Measurements from ENCODE around the gene CDKL1.

Gene CDKL1

DNA sequence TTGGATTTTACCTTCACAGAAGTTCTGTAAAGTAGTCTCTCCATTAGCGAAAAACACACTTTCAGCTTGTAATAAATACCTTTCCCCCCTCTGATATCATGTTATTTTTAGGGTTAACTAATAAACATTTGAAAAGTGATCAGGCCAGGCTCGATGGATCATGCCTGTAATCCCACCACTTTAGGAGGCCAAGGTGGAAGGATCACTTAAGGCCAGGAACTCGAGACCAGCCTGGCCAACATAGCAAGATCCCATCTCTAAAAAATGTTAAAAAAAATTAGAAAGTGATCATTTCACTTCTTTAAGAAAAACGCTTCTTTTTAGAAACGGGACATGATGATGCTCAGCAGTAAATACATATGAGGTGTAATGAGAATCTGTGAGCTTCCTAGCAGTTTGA lies 2.0 kb downstream of the CDKL1 start:
- ChIA-PET CTCF (interaction anchor here (0.9 kb wide), 1 partner anchor 22 kb away, joined by 3 read pairs; no protein-coding TSS in a partner anchor), POLR2A (no interaction called here)
- H3K4me3 ChIP-seq (ENCODE audit: low read depth, low read length) = no peak overlapping the region
- TF ChIP-seq, protein P1, sequence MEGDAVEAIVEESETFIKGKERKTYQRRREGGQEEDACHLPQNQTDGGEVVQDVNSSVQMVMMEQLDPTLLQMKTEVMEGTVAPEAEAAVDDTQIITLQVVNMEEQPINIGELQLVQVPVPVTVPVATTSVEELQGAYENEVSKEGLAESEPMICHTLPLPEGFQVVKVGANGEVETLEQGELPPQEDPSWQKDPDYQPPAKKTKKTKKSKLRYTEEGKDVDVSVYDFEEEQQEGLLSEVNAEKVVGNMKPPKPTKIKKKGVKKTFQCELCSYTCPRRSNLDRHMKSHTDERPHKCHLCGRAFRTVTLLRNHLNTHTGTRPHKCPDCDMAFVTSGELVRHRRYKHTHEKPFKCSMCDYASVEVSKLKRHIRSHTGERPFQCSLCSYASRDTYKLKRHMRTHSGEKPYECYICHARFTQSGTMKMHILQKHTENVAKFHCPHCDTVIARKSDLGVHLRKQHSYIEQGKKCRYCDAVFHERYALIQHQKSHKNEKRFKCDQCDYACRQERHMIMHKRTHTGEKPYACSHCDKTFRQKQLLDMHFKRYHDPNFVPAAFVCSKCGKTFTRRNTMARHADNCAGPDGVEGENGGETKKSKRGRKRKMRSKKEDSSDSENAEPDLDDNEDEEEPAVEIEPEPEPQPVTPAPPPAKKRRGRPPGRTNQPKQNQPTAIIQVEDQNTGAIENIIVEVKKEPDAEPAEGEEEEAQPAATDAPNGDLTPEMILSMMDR (IDR thresholded peaks at IDR 0.05; ENCODE audit: insufficient read depth, low read length, missing control alignments) = no peak
- no peak for DNase-seq (ENCODE audit: low read depth, low spot score)

DNA sequence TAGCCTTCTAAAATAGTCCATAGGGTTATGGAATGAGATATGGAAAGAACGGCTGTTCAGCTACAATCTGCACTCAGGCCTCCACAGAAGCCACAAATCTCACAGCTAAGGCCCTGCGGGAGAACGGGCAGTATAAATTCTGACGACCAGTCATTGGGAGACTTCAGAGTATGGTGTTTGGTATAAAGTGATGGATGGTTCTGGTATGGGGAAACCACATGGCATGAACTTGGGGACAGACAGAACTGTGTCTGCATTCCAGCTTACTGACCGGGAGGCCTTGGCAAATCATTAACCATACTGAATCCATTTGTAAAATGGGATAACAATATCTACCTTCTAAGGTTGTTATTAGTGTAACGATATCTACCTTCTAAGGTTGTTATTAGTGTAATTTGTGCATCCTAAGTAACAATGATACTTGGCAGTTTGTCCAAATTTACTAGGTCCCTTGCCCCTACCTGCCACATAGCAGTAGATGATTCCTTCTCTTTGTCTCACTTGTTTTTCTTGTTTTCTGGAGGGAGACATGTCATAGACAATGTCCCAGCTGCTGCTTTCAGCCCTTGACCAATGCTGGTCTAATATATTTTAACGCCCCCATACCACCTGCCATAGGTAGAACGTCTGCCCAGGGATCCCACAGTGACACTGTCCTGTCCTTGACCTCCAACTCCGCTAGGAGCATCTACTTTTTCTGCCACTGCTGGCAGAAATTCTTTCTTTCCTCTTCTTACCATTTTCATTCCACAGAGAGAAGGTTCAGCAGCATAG lies 6.8 kb downstream of the CDKL1 start:
- H3K4me3 ChIP-seq (ENCODE audit: low read depth, low read length) = no peak overlapping the region
- no peak for DNase-seq (ENCODE audit: low read depth, low spot score)
- CTCF ChIA-PET = no interaction called here
- POLR2A ChIA-PET = no interaction called here
- TF ChIP-seq, protein P1 (IDR thresholded peaks at IDR 0.05; ENCODE audit: insufficient read depth, low read length, missing control alignments) = no peak

DNA sequence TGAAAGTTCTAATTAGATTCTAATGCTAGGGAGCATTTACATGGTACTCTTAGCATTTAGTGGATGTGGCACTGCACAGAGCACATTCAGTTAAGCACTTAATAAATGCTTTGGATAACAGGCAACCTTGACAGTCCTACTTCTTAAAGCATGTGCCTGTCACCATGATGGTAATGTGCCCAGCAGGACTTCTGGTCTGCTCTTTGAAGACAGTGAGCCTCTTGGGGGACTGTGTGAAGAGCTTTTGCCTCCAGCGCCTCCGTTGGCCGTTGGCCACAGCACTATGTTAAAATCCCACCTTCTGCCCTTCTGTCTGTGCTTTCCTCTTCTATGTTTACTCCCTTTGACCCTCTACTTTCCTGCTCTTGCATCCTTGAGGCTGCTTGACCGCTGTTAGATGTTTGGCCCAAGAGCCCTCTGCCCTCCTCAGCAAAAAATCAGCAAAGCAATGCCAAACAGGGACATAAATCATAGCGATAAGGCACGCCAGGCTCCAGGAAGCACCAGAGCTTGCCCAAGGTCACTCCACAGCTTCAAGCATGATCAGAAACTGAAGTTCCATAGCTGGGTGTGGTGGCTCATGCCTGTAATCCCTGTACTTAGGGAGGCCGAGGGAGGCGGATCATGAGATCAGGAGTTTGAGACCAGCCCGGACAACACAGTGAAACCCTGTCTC lies 8.3 kb downstream of the CDKL1 start:
- no peak overlapping the region for H3K4me3 ChIP-seq (ENCODE audit: low read depth, low read length)
- TF ChIP-seq, protein P1 (IDR thresholded peaks at IDR 0.05; ENCODE audit: insufficient read depth, low read length, missing control alignments) = no peak
- ChIA-PET CTCF (no interaction called here), POLR2A (no interaction called here)
- DNase-seq (ENCODE audit: low read depth, low spot score) = no peak

DNA sequence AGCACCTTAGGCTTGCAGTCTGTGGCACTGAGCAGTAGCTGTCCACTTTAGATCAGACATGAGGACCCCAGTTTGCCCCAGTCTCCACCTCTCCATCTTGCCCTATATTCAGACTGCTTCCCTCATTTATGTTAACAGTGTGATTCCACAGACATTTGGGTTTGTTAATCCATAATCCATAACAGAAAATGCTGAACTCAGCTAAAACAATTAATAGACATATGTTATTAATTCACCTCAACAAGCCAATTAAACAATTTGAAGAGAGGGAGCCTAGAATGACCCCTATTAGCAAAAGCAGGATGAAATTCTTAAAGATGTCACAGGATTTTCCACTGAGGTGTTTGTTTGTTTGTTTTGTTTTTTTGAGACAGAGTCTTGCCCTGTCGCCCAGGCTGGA lies 9.1 kb downstream of the CDKL1 start:
- ChIA-PET POLR2A (no interaction called here), CTCF (interaction anchor here (1.1 kb wide), 1 partner anchor 66 kb away, joined by 4 read pairs; no protein-coding TSS in a partner anchor)
- DNase-seq (ENCODE audit: low read depth, low spot score) = no peak
- TF ChIP-seq, protein P1 (IDR thresholded peaks at IDR 0.05; ENCODE audit: insufficient read depth, low read length, missing control alignments) = no peak
- H3K4me3 ChIP-seq (ENCODE audit: low read depth, low read length) = no peak overlapping the region

DNA sequence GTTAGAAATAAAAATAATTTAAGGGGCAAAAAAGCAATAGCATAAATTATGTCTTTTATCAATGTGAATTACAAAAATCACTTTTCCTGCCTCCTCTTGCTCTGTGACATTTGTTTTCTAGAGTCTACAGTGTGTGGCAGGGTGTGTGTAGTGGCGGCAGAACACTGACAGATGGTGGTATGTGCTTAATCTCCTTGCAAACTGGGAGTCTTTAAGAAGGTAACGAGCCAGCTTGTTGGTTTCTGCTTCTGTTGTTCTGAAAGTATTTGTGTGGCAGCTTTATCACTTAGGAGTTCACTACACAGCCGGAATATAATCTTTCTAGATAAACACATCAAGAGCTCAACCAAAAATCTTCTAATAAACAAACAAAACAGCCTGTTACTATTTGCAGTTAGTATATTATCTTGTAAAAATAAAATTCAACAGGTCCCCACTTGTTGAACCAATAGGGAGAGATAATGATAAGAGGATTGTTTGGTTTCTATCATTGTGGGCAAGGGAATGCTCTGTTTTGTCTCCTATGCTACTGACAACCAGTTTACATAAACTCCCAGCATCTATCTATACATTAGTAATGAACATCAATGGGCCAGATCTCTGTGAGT lies 13.0 kb downstream of the CDKL1 start:
- DNase-seq (ENCODE audit: low read depth, low spot score) = no peak
- POLR2A ChIA-PET = no interaction called here
- H3K4me3 ChIP-seq (ENCODE audit: low read depth, low read length) = no peak overlapping the region
- CTCF ChIA-PET = no interaction called here
- TF ChIP-seq, protein P1 (IDR thresholded peaks at IDR 0.05; ENCODE audit: insufficient read depth, low read length, missing control alignments) = no peak

DNA sequence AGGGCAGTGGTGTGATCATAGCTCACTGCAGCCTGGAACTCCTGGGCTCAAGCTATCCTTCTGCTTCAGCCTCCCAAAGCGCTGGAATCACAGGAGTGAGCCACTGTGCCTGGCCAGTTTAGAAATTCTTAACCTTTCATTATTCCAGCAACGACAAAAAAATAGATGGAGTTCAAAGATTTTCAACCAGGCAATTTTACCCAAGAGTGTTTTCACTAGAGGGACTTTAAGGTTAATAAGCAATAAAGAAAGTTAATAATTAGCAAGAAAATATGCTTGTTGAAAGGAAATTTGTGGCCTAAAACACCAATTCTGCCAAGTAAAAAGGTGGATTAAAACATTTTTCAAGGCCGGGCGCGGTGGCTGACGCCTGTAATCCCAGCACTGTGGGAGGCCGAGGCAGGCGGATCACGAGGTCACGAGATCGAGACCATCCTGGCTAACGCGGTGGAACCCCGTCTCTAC lies 14.8 kb downstream of the CDKL1 start:
- DNase-seq (ENCODE audit: low read depth, low spot score) = no peak
- CTCF ChIA-PET = interaction anchor here (1.5 kb wide), 1 partner anchor 61 kb away, joined by 4 read pairs; no protein-coding TSS in a partner anchor
- no peak overlapping the region for H3K4me3 ChIP-seq (ENCODE audit: low read depth, low read length)
- TF ChIP-seq, protein P1 (IDR thresholded peaks at IDR 0.05; ENCODE audit: insufficient read depth, low read length, missing control alignments) = no peak
- POLR2A ChIA-PET = no interaction called here
